MV-4-11 (cell line): Measurements from ENCODE around the gene NELL1.

Experiments
- DNase-seq: peaks from one replicate; lab custom pipeline; 2025; lab: John Stamatoyannopoulos, UW

The NELL1 gene

DNA sequence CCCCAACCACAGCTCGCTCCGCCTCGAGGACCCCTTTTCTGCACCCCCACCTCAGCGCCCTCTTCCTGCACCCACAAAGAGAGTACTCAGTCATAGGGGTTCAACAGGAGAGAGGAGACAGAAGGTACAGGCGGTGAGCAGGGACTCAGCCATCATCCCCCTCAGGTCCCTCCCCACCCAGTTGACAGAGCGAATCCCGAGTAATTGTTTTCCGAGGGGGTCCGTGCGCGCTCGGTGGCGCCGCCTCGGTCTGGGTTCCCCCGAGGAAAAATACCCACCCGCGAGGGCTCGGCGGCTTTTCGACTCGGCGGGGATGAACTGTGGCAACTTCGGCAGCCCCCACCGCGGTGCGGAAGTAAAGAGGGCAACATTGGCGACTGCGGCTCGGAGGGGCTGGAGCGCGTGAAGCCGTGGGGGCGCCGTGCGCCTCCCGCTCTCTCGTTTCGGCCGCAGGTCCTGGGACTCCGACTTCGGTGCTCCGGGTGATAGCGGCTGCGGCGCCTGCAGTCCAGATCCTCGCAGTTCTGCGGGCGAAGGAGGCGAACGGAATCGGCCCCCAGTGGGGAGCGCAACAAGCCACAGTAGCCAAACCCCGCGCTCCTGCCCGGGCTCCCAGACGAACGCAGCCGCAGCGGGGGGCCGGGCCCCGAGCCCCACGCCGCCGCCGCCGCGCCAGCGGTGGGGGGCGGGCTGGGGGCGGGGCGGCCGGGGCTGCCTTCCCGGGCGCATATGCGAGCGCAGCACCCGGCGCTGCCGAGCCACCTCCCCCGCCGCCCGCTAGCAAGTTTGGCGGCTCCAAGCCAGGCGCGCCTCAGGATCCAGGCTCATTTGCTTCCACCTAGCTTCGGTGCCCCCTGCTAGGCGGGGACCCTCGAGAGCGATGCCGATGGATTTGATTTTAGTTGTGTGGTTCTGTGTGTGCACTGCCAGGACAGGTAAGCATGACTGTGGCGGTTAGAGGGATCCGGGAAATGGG, at the start of gene NELL1:
Gene NELL1, plus strand, starts transcription at position 743 of the 976 bp plus-strand sequence.
- DNase-seq: no peak

DNA sequence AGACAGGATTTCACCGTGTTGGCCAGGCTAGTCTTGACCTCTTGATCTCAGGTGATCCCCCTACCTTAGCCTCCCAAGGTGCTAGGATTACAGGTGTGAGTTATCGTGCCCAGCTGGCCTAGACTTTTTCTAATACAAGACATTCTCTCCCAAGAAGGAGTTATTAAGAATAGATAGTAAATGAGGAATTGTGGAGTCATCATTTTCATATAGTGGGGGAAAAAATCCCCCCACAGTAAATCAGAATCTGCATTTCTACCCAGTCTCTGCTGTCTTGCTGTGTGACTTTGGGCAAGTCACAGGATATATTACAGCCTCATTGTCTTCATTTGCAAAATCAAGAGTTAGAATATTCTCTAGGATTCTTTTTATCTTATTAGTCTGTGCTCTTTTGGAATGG, 48.4 kb upstream of the NELL1 start:
- DNase-seq: no peak

DNA sequence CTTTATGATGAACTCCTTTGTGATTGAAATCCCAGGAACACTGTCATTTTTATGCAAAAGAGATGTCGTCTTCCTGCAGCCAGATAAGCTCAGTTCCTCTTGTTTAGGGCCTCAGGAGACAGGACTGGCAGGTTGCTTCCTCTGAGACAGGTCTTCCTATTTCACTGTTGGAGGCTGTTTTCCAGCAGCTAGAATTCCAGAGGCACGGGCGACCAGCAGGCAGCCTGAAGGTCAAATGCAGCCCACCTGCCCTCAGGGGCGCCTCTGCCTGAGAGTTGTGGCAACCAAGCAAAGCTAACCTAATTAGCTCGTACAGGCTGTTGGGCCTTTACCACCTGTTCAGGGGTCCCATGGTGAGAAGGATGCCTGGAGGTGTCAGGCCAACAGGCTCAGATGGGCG, 47.7 kb upstream of the NELL1 start:
- no peak for DNase-seq

DNA sequence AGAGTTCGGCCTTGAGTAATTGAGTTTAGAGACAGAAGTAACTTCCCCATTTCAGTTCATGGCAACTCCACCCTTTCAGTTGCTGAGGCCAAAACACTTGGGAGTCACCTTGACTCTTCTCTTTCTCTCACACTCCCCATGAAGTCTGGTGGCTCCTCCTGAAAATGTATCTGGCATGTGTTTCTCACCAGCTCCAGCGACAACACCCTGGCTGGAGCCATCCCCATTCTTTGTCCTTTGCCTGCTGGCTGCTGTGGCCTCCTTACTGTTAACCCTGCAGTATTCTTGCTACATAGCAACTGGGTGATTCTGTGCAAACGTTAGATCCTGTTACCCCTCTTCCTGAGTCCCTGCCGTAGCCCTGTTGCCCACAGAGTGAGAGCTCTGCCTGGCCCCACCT, 46.1 kb upstream of the NELL1 start:
- peak; percentile 62 for DNase-seq

DNA sequence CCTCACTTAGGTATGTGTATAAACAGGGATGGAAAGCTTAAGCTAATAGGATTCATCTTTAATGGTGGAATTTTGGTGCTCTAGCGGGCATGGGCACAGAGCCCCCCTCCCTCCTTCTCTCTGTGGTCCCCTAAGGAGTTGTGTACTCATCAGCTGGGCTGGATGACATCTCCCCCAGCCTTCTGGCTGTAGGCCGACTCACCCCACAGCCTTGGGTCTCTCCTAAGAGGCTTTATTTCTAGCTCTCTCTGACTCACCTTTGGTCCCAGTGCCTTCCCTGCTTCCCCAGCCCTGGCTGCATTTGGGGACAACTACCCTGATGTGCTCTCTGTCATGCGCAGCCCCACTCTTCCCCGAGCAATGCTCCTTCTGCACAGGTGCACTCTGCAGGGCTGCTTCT, 43.1 kb upstream of the NELL1 start:
- DNase-seq: no peak

DNA sequence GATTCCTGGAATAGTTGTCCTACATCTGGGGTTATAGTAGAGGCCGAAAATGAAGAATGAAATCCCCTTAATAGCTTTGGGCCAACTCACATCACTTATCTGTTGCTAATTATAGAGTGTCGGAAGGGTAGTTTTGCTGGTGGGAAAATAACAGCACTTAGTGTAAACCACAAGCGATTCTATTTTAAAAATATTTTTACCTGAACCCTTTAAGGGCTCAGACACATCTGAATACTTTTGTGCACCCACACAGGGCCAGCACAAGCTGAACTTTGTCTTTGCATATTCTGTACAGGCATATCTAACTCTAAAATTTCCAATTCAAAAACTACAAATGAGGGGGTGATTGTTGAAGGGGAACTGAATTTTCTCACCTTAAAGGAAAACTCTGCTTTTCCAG, 42.4 kb upstream of the NELL1 start:
- no peak for DNase-seq

DNA sequence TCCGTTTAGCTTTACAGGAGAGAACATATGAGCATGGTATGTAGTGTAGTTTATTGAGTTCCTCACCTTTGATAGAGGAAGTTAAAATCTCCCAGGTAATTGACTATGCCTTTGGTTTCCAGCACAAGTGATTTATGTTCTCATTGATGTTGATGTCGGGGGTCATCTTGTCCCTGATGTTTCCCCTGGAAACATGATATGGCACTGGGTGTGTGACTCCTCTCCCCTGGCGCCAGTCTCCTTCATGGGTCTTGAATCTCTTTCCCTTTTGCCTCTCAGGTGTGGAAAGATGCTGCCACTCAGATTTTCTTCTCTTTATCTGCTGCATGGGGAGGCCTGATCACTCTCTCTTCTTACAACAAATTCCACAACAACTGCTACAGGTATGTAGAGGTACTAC, 41.7 kb upstream of the NELL1 start:
- DNase-seq: no peak

DNA sequence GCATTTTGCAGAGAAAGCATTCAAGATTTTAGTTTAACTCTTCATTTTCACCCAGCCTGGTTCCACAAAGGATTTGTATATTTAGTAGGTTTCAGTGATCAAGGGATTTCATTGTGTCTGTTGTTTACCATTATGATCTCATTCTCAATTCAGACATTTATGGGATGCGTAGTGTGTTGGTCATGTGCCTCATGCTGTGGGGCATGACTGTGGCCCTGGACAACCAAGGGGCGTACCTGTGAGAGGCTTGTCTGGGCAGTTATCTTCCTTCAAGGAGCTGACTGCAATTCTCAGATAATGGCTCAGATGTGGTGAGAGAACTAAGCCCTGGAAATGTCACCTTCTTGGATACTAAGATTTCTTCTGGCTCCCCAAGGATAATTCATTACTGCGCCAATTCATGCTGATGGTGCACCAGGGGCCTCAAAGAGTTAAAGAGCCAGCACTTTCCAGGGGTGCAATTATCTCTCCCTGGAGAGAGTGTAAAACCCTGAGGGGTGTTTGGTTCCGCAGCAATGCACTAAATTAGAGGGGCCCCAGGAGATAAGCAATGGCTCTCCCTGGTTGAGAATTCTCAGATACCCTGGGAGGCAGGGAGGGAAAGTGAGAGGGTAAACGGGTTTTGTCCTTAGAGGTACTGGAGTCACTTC, 37.7 kb upstream of the NELL1 start:
- no peak for DNase-seq

DNA sequence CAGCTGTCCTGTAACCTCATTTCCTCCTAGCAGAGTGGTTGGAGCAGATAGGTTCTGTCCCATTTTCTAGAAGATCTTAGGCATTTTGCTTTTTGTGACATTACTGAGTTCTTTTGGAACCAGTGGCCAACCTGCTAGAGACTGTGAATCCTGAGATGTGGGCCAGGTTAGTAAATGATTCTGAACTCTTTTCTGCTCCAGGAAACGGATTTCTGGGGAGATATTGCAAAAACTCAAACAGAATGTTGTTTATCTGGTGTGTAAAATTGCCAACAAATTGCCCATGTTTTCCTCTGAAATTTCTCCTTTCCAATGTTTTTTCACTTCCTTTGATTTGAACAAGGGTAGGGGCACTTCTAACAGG, 37.2 kb upstream of the NELL1 start:
- no peak for DNase-seq

DNA sequence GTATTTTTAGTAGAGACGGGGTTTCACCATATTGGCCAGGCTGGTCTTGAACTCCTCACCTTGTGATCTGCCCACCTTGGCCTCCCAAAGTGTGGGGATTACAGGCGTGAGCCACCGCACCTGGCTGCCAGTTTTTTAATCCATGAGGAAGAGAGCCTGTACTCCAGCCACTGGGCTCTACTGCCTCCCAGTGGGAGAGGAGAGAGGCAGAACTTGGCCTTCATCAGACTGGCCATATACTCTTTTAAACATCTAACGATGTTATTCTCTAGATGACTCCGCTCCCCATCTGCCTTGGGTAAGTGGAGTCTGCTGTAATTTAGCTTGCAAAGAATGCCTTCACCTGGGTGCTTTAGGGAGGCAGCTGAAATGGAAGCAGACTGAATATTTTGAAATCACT, 35.3 kb upstream of the NELL1 start:
- DNase-seq: no peak

DNA sequence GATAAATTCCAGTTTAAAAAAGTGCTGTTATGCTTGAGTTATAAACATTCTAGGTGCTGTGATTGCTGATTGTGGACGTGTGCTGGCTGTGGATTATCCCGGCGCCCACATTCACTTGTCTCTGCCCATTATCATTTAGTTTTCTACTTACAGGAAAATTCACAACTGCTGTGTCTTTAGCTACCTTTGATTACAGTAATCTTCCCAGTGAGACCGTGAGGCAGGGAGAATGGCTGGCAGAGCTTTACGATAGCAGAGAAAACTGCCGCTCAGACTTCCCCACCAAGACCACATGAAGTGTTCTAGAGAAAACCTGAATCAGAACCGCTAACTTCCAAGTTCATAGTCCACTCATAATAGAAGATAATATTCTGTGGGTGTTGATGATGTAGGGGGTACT, 34.6 kb upstream of the NELL1 start:
- DNase-seq: no peak

DNA sequence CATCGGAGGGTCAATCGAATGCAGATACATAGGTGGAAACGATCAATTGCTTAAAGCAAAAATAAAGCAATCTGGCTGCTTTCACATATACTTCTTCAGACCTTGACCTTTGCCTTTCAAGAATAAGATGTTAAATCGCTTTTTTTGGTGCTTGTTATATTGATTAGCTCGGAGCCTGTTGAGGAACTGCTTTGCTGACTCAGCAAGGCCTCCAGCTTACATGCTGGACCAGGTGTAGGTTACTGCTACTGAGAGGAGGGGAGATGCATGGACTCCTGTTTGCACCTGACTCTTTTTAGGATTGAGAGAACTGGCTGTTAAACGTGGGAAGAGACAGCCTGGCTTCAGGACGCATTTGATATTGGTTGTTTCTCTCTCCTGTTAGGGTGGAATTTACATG, 31.3 kb upstream of the NELL1 start:
- DNase-seq: no peak

DNA sequence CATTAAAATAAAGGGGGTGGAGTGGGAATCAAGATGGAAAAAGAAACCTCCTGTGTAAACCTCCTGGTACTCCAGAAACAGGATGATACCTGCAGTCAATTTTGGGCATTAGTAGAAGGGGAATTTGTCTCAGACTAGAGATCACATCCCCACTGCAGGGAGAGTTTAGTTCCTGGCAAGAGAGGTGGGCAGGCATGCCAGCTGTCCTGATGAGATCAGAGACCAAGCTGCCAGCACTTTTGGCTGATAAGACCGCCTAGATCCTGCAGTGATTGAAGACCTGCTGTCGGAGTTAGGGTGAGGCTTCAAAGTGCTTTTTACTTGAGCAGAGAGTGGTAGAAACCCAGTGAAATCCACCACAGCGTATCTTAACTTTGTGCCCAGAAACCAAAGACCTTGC, 29.7 kb upstream of the NELL1 start:
- no peak for DNase-seq

DNA sequence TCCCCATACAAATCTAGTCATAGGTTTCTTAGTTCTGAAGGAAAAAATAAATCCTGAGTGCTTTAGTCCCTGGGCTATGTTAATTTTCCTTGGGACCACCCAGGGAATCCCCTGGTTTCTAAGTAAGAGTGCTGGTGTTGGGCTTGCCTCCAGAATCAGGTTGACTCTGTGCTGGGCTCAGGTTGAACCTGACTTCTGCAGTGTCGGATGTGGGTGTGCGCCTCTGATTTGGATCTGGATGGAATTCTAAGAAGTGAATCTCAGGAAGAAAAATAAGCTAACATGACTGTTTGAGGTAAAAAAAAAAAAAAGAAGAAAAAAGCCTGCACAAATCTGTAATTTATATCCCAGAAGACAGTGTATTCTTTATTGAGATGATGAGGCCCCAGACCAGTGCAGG, 29.0 kb upstream of the NELL1 start:
- DNase-seq: no peak

DNA sequence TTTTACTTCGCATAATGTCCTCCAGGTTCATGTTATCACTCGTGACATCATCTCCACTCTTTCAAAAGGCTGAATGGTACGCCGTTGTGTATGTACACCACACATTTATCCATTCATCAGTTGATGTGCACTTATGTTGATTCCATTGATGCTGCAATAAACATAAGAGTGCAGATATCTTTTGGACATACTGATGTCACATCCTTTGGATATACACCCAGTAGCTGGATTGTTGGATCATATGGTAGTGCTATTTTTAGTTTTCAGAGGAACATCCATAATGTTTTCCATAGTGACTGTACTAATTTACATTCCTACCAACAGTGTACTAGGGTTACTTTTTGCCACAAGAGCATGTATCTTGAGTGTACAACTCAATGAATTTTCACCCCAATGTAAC, 25.0 kb upstream of the NELL1 start:
- DNase-seq: no peak

DNA sequence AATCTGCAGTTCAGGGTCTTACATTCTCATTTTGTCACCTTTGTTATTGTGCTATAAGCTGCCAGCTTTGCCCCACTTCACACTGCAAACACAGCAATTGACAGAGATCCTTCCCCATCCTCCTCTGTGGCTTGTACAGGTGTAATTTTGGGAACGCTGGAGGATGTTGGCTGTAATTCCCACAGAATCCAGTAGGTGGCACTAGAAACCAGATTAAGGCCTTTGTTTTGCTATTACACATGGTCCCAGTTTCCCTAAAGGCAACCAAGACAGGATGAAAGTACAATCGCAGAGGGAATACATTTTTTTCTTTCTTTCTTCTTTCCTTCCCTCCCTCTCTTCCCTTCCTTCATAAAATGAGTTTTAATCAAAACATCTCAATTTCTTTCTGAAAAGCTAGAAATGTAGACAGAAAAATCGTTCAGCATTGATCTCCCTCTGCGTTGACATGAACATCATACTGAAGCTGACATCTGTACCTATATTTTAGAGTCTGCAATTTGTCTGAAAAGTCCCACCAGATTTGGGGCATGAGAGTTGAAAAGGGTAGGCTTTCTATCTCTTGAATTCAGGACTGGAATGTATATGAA, 21.3 kb upstream of the NELL1 start:
- DNase-seq: peak; percentile 29

DNA sequence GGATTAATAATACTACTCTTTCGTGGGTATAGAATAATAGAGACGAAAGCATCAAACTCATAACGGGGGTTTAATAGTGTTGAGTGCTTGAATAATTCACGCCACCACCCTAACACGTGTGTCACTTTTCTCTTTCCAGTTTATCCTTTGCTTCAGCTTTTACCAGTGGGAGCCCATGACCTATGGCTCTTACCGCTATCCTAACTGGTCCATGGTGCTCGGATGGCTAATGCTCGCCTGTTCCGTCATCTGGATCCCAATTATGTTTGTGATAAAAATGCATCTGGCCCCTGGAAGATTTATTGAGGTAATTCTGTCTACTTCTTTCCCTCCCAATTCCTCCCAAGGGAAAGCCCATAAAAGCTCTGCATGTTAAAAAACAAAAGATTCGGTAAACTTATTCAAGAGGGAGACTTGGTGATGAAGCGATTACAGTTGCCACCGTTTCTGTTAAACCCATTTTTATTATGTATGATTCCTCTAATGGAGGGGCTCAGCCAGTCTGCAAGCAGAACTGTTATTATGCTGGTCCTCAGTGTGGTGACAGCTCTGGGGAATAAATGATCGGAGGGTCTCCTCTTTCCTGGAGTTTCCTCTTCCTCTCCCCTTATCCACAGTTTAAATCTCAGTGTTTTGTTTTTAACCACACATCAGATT, 17.1 kb upstream of the NELL1 start:
- no peak for DNase-seq

DNA sequence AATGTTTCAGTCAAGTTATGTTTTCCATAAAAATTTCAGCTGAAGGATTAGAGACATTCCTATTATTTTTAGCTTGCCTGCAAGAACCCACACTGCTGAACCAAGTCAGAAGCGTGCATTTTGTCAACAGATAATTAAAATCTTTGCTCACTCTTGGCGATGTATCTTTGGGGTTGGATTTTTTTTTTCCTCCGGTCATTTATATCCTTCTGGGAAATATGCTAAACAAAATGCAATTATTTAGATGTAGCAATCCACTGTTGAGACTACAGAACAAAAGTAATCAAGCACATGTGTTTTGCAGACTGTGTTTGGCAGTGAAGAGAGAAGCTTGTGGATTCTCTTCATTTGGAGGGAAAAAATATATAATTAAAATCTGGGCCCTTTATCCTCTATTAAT, 15.3 kb upstream of the NELL1 start:
- no peak for DNase-seq

DNA sequence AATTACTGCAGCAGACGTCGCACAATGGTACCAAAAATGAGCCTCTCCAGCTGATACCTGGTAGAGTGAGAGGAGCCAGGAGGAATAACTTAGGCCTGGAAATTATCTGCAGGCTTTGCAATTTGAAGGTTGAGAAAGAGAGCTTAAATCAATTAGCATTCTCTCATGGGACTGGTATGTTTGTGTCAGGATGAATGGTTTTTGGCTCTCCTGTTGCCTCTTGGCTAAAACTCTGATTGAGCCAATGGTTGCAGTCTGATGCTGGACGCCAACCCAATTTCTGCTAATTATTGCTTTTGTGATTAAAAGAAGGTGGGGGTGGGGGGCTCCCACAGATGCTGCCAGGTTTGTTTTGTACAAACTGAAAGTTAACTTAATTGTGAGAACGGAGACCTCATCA, 12.5 kb upstream of the NELL1 start:
- DNase-seq: no peak

DNA sequence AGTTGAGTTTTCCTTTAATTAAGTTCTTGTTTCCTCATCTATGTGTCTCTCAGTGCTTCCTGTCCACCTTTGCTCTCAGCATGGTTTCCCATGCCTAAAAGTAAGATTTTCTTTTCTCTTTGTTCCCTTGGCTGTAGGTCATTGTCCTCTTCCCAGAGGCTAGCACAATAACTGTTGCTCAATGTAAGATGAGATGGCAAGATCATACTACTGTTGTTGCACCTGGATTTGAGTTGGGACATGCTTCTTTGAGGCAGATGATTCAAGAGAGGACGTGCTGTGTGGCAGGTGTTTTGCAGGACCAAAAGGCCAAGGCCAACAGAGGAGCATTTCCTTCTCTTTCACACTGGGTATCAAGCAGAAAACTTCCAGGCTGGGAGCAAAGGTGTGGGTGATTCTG, 11.3 kb upstream of the NELL1 start:
- DNase-seq: no peak

DNA sequence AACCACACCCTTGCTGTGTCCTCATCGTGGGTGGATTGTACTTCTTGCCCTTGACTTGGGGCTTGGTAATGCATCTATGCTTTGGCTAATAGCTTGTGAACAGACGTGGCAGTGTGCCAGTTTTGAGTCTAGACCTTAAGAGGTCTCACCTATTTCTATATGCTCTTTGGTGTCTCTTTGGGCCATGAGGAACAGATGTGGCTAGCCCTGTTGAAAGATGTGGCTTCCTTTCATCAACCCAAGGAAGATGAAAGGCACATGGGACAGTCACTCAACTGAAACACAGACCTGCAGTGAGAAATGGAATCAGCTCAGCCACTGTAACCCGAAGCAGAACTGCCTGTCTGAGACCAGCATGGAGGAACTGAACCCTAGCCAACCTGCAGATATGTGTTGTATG, 7.9 kb upstream of the NELL1 start:
- no peak for DNase-seq

DNA sequence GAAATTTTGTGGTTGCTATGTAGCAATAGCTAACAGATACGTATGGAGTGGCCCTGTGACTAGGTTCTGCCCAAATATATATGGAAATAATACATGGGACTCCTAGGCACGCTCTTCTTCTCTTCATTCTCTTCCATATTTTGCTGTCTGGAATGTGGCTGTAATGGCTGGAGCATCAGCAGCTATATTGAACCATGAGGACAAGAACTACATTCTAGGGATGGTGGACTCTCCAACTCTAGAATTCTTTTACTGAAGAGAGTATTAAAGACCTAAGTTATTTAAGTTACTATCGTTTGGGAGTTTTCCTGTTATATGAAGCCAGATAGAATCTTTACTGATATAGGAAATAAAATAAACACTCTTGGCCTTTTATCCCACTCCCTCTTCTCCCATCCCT, 7.5 kb upstream of the NELL1 start:
- DNase-seq: no peak
